Adrenal gland (tissue), 12 donors: ENCODE measurements around the gene ALG14. TPM values are rescaled to one million over a fixed set of nuclear protein-coding genes. Genes with fewer than 3 reads are reported as not detected.

Source experiments
- DNase-seq, 7 donors: peaks; one replicate each; pipeline ENCODE4 v3.0.0-alpha.2; 2019 to 2020
- H3K27ac ChIP-seq, 5 donors: fragments of 200-600 bp; sonication (generic) in 4 of 5; 1 replicate in 3 of 5; 2 replicates in 2 of 5; pipeline versions ENCODE4 v1.5.1 to v1.8.0; 2016 to 2020; ENCODE audit warnings: mild to moderate bottlenecking in 1 of 5
- H3K27me3 ChIP-seq: fragments of 200-600 bp; 2 replicates; pipeline ENCODE4 v1.8.0; 2021
- H3K36me3 ChIP-seq, 2 donors: fragments of 200-600 bp; replicated peaks in 1 of 2; 1 replicate in 1 of 2; 2 replicates in 1 of 2; pipeline versions ENCODE4 v1.5.1 to v1.8.0; 2018 to 2022
- H3K4me1 ChIP-seq, 2 donors: fragments of 200-600 bp; replicated peaks in 1 of 2; 1 replicate in 1 of 2; 2 replicates in 1 of 2; pipeline versions ENCODE4 v1.5.1 to v1.8.0; 2018 to 2021
- H3K4me3 ChIP-seq, 4 donors: fragments of 200-600 bp; sonication (generic) in 3 of 4; one replicate each; pipeline ENCODE4 v1.5.1; 2016 to 2018
- H3K9me3 ChIP-seq, 3 donors: fragments of 200-600 bp; sonication (generic) in 1 of 3; replicated peaks in 1 of 3; 1 replicate in 2 of 3; 2 replicates in 1 of 3; pipeline versions ENCODE4 v1.5.1 to v1.8.0; 2016 to 2021
- CTCF ChIP-seq, 6 experiments: fragments of 450-650 bp in 4 of 6; fragments of 200-600 bp in 2 of 6; sonication (generic) in 1 of 6; IDR thresholded peaks; 1 replicate in 5 of 6; 2 replicates in 1 of 6; pipeline versions ENCODE4 v1.5.1 to v1.8.0; 2016 to 2021; ENCODE audit warnings: antibody characterized with exemption in 6 of 6, mild to moderate bottlenecking in 2 of 6, moderate library complexity in 1 of 6
- POLR2A ChIP-seq, 2 donors: fragments of 450-650 bp; IDR thresholded peaks; one replicate each; pipeline ENCODE4 v1.6.1; 2017; ENCODE audit warnings: antibody characterized with exemption in 2 of 2, mild to moderate bottlenecking in 2 of 2, moderate library complexity in 1 of 2
- WGBS, 4 donors: extraction: QIAGEN DNeasy Blood & Tissue Kit in 2 of 4; methylation state at CpG; one replicate each; pipeline versions ENCODE4 v1.1.5 to v1.1.7; 2013 to 2017; 5-methylcytosine and 5-hydroxymethylcytosine counted together
- intact Hi-C, 2 donors: fragments of 100-400 bp; cut with DNase I; formaldehyde crosslinking; loops; one replicate each; pipeline versions ENCODE4 v1.14.1 to v1.15.0; 2022 to 2023
- polyA plus RNA-seq, 3 donors: library from polyadenylated mRNA; stranded (reverse); fragments of 200-250 nt in 2 of 3; fragments of 350-450 nt in 1 of 3; fragmentation: Illumina TruSeq in 1 of 3; extraction: RNeasy Lipid Tissue Mini Kit (QIAGEN cat#74804) in 1 of 3; gene quantifications; one replicate each; pipeline ENCODE4 v1.2.3, GENCODE V29; 2013 to 2014
- total RNA-seq, 9 donors: library from RNA; depleted of rRNA in 4 of 9; stranded (reverse); fragments of >200 nt in 4 of 9; fragments of 120-200 nt in 1 of 9; fragmentation: NEBNext Ultra II Directional in 1 of 9; extraction: Animal tissue kit (Norgen Biotek cat#: 25700) in 1 of 9; gene quantifications; one replicate each; pipeline versions ENCODE4 v1.1.0 to v1.2.4, GENCODE V29; 2013 to 2023
- donor health status: healthy with polysubstance abuse.
- donor health status: Bipolar disorder and iron deficiency.
- donor health status: DM: yes; HTN: yes; CAD: no.
- donor health status: DM: no; HTN: no; CAD: no.
- donor health status: DM: no; HTN: no; CAD: no.
- donor health status: DM: yes; HTN: yes; CAD: no.

ALG14 gene
- total and polyA plus RNA-seq, 12 donors, result 1.5 to 29.9 (median 14.3) TPM

- Histone ChIP-seq H3K9me3 (no peaks in the 10 kb centered on the region), H3K27me3 (no peaks in the 10 kb centered on the region), H3K27ac (peak overlapping the region; percentile 75 to 85 (median 78)), H3K36me3 (no peaks in the 10 kb centered on the region), H3K4me1 (peaks cover 22 to 35% of the 10 kb centered on the region in 2 donors), H3K4me3 (no peak overlapping the region)
- WGBS, 4 donors, result 27 to 50% (median 32%) methylated on average over 6 of the region's 6 CpGs
- DNase-seq, result peak; percentile 63 to 90 (median 81)
- intact Hi-C loops, result no loop called here
- no peak for TF ChIP-seq CTCF (IDR thresholded peaks at IDR 0.05)
- peak in 1 of 2 donors; percentile 68 for TF ChIP-seq POLR2A (IDR thresholded peaks at IDR 0.05)
These were observed 116.8 kb downstream of the ALG14 start for GRCh38 chr1:94955767-94956632.

GRCh38 chr1:94954263-94955220 lies 118.2 kb downstream of the ALG14 start:
- H3K9me3 ChIP-seq, result no peaks in the 10 kb centered on the region
- WGBS, 4 donors, result 62 to 74% (median 71%) methylated on average over 9 of the region's 9 CpGs
- no peaks in the 10 kb centered on the region for H3K27me3 ChIP-seq
- TF ChIP-seq POLR2A (IDR thresholded peaks at IDR 0.05) (no peak), CTCF (IDR thresholded peaks at IDR 0.05) (no peak)
- peak overlapping the region; percentile 75 to 85 (median 78) for H3K27ac ChIP-seq
- H3K36me3 ChIP-seq, result no peaks in the 10 kb centered on the region
- no peak for DNase-seq
- H3K4me1 ChIP-seq, result peaks cover 31 to 45% of the 10 kb centered on the region in 2 donors
- H3K4me3 ChIP-seq, result no peak overlapping the region
- intact Hi-C loops, result no loop called here

- H3K27ac ChIP-seq, result no peak overlapping the region
- TF ChIP-seq POLR2A (IDR thresholded peaks at IDR 0.05) (no peak), CTCF (IDR thresholded peaks at IDR 0.05) (no peak)
- 81 to 90% (median 85%) methylated on average over 6 of the region's 6 CpGs for WGBS, 4 donors
These were observed 119.0 kb downstream of the ALG14 start for GRCh38 chr1:94953746-94954145.

GRCh38 chr1:94953107-94953506 lies 119.6 kb downstream of the ALG14 start:
- DNase-seq, result no peak
- Histone ChIP-seq H3K27ac (no peak overlapping the region), H3K9me3 (no peaks in the 10 kb centered on the region), H3K4me1 (peaks cover 31 to 48% of the 10 kb centered on the region in 2 donors), H3K36me3 (no peaks in the 10 kb centered on the region), H3K27me3 (no peaks in the 10 kb centered on the region), H3K4me3 (no peak overlapping the region)
- intact Hi-C loops, result no loop called here
- no peak for TF ChIP-seq CTCF (IDR thresholded peaks at IDR 0.05)
- TF ChIP-seq POLR2A (IDR thresholded peaks at IDR 0.05), result no peak

More at GRCh38 chr1:94953746-94954145, 119.0 kb downstream of the ALG14 start:
- DNase-seq, result no peak
- intact Hi-C loops, result no loop called here
- Histone ChIP-seq H3K36me3 (no peaks in the 10 kb centered on the region), H3K4me1 (peaks cover 31 to 48% of the 10 kb centered on the region in 2 donors), H3K4me3 (no peak overlapping the region), H3K9me3 (no peaks in the 10 kb centered on the region), H3K27me3 (no peaks in the 10 kb centered on the region)
